ENCODE data around the gene CDR2L. TPM values are rescaled to one million over a fixed set of nuclear protein-coding genes. Genes with fewer than 3 reads are reported as not detected.

The CDR2L gene
- total RNA-seq (2014; rRNA removed), result 25.1 and 33.1 TPM in 2 replicates
- 25.8 TPM for polyA plus RNA-seq (2012)

- DNase-seq (ENCODE audit: low read depth), result peak; percentile 86
Observed at GRCh38 chr17:74987418-74987908, at the start of gene CDR2L. TSS of gene CDR2L (plus strand) at chr17:74987632. CDS start at chr17:74988044, 412 bp downstream.

- no peak for DNase-seq (ENCODE audit: low read depth)
Observed at GRCh38 chr17:74938194-74938950, 49.1 kb upstream of the CDR2L start.

- DNase-seq (ENCODE audit: low read depth), result no peak
Observed at GRCh38 chr17:74939534-74939933, 47.9 kb upstream of the CDR2L start.

- no peak for DNase-seq (ENCODE audit: low read depth)
Observed at GRCh38 chr17:74941128-74941725, 46.2 kb upstream of the CDR2L start.

- DNase-seq (ENCODE audit: low read depth), result no peak
Observed at GRCh38 chr17:74943808-74944522, 43.5 kb upstream of the CDR2L start.

- no peak for DNase-seq (ENCODE audit: low read depth)
Observed at GRCh38 chr17:74945543-74945942, 41.9 kb upstream of the CDR2L start.

- no peak for DNase-seq (ENCODE audit: low read depth)
Observed at GRCh38 chr17:74946641-74947040, 40.8 kb upstream of the CDR2L start.

GRCh38 chr17:74947041-74947754, 40.2 kb upstream of the CDR2L start:
- no peak for DNase-seq (ENCODE audit: low read depth)

- no peak for DNase-seq (ENCODE audit: low read depth)
Observed at GRCh38 chr17:74949455-74950115, 37.8 kb upstream of the CDR2L start.

- no peak for DNase-seq (ENCODE audit: low read depth)
Observed at GRCh38 chr17:74950207-74950606, 37.2 kb upstream of the CDR2L start.

GRCh38 chr17:74951065-74951464, 36.4 kb upstream of the CDR2L start:
- no peak for DNase-seq (ENCODE audit: low read depth)

GRCh38 chr17:74951680-74952421, 35.6 kb upstream of the CDR2L start:
- no peak for DNase-seq (ENCODE audit: low read depth)

GRCh38 chr17:74952431-74953133, 34.9 kb upstream of the CDR2L start:
- no peak for DNase-seq (ENCODE audit: low read depth)

GRCh38 chr17:74953134-74953687, 34.2 kb upstream of the CDR2L start:
- no peak for DNase-seq (ENCODE audit: low read depth)

- DNase-seq (ENCODE audit: low read depth), result no peak
Observed at GRCh38 chr17:74954115-74954514, 33.3 kb upstream of the CDR2L start.

GRCh38 chr17:74954665-74955421, 32.6 kb upstream of the CDR2L start:
- no peak for DNase-seq (ENCODE audit: low read depth)

- no peak for DNase-seq (ENCODE audit: low read depth)
Observed at GRCh38 chr17:74956093-74956492, 31.3 kb upstream of the CDR2L start.

GRCh38 chr17:74957935-74958740, 29.3 kb upstream of the CDR2L start:
- DNase-seq (ENCODE audit: low read depth), result peak; percentile 19

All from LHCN-M2 (cell line).